WTC11 (cell line): ENCODE measurements around the gene XPOT. TPM values are rescaled to one million over a fixed set of nuclear protein-coding genes. Genes with fewer than 3 reads are reported as not detected.

Experiments
- ATF1 ChIP-seq: sonication (generic); formaldehyde crosslinking; IDR thresholded peaks from 2 replicates; pipeline ENCODE4 v1.8.1; 2023; ENCODE audit warnings: mild to moderate bottlenecking, moderate library complexity, missing genetic modification reagents
- ATF6 ChIP-seq: sonication (generic); formaldehyde crosslinking; IDR thresholded peaks from 2 replicates; pipeline ENCODE4 v1.8.1; 2023; ENCODE audit warnings: mild to moderate bottlenecking, missing genetic modification reagents
- CDX4 ChIP-seq: fragments of 250-450 bp; sonication (Bioruptor Pico); IDR thresholded peaks from 2 replicates; pipeline ENCODE4 v1.9.0; 2021; ENCODE audit warnings: moderate library complexity, mild to moderate bottlenecking, inconsistent platforms, borderline replicate concordance
- E2F5 ChIP-seq: sonication (generic); formaldehyde crosslinking; IDR thresholded peaks from 2 replicates; pipeline ENCODE4 v1.8.1; 2022; ENCODE audit warnings: mild to moderate bottlenecking, moderate library complexity, missing genetic modification reagents
- ETV6 ChIP-seq: sonication (generic); formaldehyde crosslinking; IDR thresholded peaks from 2 replicates; pipeline ENCODE4 v1.8.1; 2022; ENCODE audit warnings: mild to moderate bottlenecking, missing genetic modification reagents
- KAT7 ChIP-seq: sonication (generic); formaldehyde crosslinking; IDR thresholded peaks from 2 replicates; pipeline ENCODE4 v1.8.1; 2023; ENCODE audit warnings: missing genetic modification reagents, mild to moderate bottlenecking, borderline replicate concordance
- NFATC4 ChIP-seq: fragments of 250-450 bp; sonication (Bioruptor Pico); IDR thresholded peaks from 2 replicates; pipeline ENCODE4 v1.9.0; 2021; ENCODE audit warnings: mild to moderate bottlenecking
- NR2C2 ChIP-seq: sonication (generic); formaldehyde crosslinking; IDR thresholded peaks from 2 replicates; pipeline ENCODE4 v1.8.0; 2022; ENCODE audit warnings: mild to moderate bottlenecking, missing genetic modification reagents
- OVOL2 ChIP-seq: fragments of 250-450 bp; sonication (Bioruptor Pico); IDR thresholded peaks from 2 replicates; pipeline ENCODE4 v1.9.0; 2021; ENCODE audit warnings: mild to moderate bottlenecking, borderline replicate concordance
- PREB ChIP-seq: sonication (generic); formaldehyde crosslinking; IDR thresholded peaks from 2 replicates; pipeline ENCODE4 v1.8.1; 2022; ENCODE audit warnings: mild to moderate bottlenecking, missing genetic modification reagents, moderate library complexity, borderline replicate concordance
- PRRX2 ChIP-seq: fragments of 250-450 bp; sonication (Bioruptor Pico); IDR thresholded peaks from 2 replicates; pipeline ENCODE4 v1.8.0; 2021; ENCODE audit warnings: mild to moderate bottlenecking
- RORB ChIP-seq: fragments of 250-450 bp; sonication (Bioruptor Pico); IDR thresholded peaks from 2 replicates; pipeline ENCODE4 v1.9.0; 2021; ENCODE audit warnings: mild to moderate bottlenecking
- SP1 ChIP-seq: sonication (generic); formaldehyde crosslinking; conservative IDR thresholded peaks from 2 replicates; pipeline ENCODE4 v1.8.1; 2022; ENCODE audit warnings: missing genetic modification reagents
- USF2 ChIP-seq: sonication (generic); formaldehyde crosslinking; IDR thresholded peaks from 2 replicates; pipeline ENCODE4 v1.8.1; 2023; ENCODE audit warnings: mild to moderate bottlenecking, missing genetic modification reagents, moderate library complexity
- ZMAT4 ChIP-seq: fragments of 250-450 bp; sonication (Bioruptor Pico); IDR thresholded peaks from 2 replicates; pipeline ENCODE4 v1.9.0; 2021; ENCODE audit warnings: mild to moderate bottlenecking
- ZNF138 ChIP-seq: sonication (generic); formaldehyde crosslinking; conservative IDR thresholded peaks from 2 replicates; pipeline ENCODE4 v1.8.1; 2022; ENCODE audit warnings: mild to moderate bottlenecking, moderate library complexity, missing genetic modification reagents
- total RNA-seq: library from RNA; stranded (reverse); gene quantifications from 3 replicates; pipeline ENCODE4 v1.2.3, GENCODE V29; 2021
- TF ChIP-seq, protein P1 (sequence below): fragments of 250-450 bp; sonication (Bioruptor Pico); conservative IDR thresholded peaks from 2 replicates; pipeline ENCODE4 v1.9.0; 2021; ENCODE audit warnings: mild to moderate bottlenecking
- TF ChIP-seq, protein P2 (sequence below): sonication (generic); formaldehyde crosslinking; IDR thresholded peaks from 2 replicates; pipeline ENCODE4 v1.8.0; 2023; ENCODE audit warnings: mild to moderate bottlenecking, missing genetic modification reagents
- TF ChIP-seq, protein P3 (sequence below): sonication (generic); formaldehyde crosslinking; IDR thresholded peaks from 2 replicates; pipeline ENCODE4 v1.8.0; 2022; ENCODE audit warnings: missing genetic modification reagents
- TF ChIP-seq, protein P4 (sequence below): sonication (generic); formaldehyde crosslinking; IDR thresholded peaks from 2 replicates; pipeline ENCODE4 v1.8.0; 2022; ENCODE audit warnings: mild to moderate bottlenecking, missing genetic modification reagents

XPOT gene
- total RNA-seq, 1 experiment from 2014 or later: 134 TPM

GRCh38 chr12:64404470-64405256, 471 bp downstream of the XPOT start (continued):
- TF ChIP-seq, protein P1, sequence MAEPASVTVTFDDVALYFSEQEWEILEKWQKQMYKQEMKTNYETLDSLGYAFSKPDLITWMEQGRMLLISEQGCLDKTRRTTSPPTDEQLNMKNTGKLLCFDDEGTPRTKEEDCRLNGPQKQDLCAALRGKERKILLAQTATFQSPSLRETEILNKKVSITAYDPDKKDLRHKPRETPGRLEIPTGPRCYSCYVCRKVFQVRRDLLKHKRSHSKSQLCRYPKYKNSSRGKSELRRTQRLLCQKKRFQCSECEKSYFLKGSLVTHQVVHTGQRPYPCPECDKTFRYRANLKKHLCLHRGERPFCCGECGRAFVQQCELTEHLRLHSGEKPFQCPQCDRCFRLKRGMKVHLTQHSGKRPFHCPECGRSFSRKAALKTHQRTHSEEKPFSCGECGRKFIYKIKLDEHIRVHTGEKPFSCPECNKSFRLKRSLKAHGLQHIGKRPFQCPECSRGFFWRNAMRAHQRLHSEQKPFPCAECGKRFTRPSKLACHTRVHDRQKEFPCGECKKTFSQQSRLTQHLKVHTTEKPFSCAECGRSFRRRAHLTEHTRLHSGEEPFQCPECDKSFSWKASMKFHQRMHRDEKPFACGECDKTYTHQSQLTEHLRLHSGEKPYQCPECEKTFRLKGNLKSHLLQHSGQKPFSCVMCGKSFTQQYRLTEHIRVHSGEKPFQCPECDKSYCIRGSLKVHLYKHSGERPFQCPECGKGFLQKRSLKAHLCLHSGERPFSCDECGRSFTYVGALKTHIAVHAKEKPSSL: no peak
- TF ChIP-seq PRRX2 (CRISPR knock-in tag) (no peak), ATF1 (CRISPR knock-in tag) (no peak), E2F5 (CRISPR knock-in tag) (no peak; the same call in 1 of the 2 replicates), PREB (no peak), ZNF138 (CRISPR knock-in tag) (no peak), OVOL2 (CRISPR knock-in tag) (no peak), NR2C2 (no peak), CDX4 (CRISPR knock-in tag) (no peak), KAT7 (CRISPR knock-in tag) (peak; percentile 84; the same call in 1 of the 2 replicates), ETV6 (CRISPR knock-in tag) (no peak; the same call in 1 of the 2 replicates), ZMAT4 (no peak), RORB (no peak), NFATC4 (CRISPR knock-in tag) (peak; percentile 39; the same call in 1 of the 2 replicates), SP1 (CRISPR knock-in tag) (no peak; the same call in 1 of the 2 replicates), ATF6 (CRISPR knock-in tag) (no peak), USF2 (CRISPR knock-in tag) (no peak)
- TF ChIP-seq, protein P2, sequence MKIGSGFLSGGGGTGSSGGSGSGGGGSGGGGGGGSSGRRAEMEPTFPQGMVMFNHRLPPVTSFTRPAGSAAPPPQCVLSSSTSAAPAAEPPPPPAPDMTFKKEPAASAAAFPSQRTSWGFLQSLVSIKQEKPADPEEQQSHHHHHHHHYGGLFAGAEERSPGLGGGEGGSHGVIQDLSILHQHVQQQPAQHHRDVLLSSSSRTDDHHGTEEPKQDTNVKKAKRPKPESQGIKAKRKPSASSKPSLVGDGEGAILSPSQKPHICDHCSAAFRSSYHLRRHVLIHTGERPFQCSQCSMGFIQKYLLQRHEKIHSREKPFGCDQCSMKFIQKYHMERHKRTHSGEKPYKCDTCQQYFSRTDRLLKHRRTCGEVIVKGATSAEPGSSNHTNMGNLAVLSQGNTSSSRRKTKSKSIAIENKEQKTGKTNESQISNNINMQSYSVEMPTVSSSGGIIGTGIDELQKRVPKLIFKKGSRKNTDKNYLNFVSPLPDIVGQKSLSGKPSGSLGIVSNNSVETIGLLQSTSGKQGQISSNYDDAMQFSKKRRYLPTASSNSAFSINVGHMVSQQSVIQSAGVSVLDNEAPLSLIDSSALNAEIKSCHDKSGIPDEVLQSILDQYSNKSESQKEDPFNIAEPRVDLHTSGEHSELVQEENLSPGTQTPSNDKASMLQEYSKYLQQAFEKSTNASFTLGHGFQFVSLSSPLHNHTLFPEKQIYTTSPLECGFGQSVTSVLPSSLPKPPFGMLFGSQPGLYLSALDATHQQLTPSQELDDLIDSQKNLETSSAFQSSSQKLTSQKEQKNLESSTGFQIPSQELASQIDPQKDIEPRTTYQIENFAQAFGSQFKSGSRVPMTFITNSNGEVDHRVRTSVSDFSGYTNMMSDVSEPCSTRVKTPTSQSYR (CRISPR knock-in tag): no peak
- TF ChIP-seq, protein P3, sequence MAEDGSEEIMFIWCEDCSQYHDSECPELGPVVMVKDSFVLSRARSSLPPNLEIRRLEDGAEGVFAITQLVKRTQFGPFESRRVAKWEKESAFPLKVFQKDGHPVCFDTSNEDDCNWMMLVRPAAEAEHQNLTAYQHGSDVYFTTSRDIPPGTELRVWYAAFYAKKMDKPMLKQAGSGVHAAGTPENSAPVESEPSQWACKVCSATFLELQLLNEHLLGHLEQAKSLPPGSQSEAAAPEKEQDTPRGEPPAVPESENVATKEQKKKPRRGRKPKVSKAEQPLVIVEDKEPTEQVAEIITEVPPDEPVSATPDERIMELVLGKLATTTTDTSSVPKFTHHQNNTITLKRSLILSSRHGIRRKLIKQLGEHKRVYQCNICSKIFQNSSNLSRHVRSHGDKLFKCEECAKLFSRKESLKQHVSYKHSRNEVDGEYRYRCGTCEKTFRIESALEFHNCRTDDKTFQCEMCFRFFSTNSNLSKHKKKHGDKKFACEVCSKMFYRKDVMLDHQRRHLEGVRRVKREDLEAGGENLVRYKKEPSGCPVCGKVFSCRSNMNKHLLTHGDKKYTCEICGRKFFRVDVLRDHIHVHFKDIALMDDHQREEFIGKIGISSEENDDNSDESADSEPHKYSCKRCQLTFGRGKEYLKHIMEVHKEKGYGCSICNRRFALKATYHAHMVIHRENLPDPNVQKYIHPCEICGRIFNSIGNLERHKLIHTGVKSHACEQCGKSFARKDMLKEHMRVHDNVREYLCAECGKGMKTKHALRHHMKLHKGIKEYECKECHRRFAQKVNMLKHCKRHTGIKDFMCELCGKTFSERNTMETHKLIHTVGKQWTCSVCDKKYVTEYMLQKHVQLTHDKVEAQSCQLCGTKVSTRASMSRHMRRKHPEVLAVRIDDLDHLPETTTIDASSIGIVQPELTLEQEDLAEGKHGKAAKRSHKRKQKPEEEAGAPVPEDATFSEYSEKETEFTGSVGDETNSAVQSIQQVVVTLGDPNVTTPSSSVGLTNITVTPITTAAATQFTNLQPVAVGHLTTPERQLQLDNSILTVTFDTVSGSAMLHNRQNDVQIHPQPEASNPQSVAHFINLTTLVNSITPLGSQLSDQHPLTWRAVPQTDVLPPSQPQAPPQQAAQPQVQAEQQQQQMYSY (CRISPR knock-in tag): no peak
- TF ChIP-seq, protein P4, sequence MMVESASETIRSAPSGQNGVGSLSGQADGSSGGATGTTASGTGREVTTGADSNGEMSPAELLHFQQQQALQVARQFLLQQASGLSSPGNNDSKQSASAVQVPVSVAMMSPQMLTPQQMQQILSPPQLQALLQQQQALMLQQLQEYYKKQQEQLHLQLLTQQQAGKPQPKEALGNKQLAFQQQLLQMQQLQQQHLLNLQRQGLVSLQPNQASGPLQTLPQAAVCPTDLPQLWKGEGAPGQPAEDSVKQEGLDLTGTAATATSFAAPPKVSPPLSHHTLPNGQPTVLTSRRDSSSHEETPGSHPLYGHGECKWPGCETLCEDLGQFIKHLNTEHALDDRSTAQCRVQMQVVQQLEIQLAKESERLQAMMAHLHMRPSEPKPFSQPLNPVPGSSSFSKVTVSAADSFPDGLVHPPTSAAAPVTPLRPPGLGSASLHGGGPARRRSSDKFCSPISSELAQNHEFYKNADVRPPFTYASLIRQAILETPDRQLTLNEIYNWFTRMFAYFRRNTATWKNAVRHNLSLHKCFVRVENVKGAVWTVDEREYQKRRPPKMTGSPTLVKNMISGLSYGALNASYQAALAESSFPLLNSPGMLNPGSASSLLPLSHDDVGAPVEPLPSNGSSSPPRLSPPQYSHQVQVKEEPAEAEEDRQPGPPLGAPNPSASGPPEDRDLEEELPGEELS (CRISPR knock-in tag): no peak
